Measurements from ENCODE around the gene LGALS1.
A peak's percentile ranks its signal among the peaks of the same experiment; 100 is the strongest.

GRCh38 chr22:37636186-37636948, 39.1 kb upstream of the LGALS1 start:
- TF ChIP-seq CTCF (IDR thresholded peaks at IDR 0.05) (peak in 1 of 4 donors; percentile 8), POLR2A (IDR thresholded peaks at IDR 0.05) (no peak)

All from right lobe of liver (tissue), 4 donors.